GM21723 (cell line): ENCODE data around the gene LYPD3.
"Not testable (repeated sequence)": the region's sequence is repeated elsewhere in the genome, so short reads cannot be mapped to it uniquely, and the experiment has no call there.

ENCODE experiments used
- ATAC-seq: cut with Tn5 transposase; IDR thresholded peaks from one replicate; pipeline ENCODE4 v1.9.1; 2021; ENCODE audit warnings: mild to moderate bottlenecking, moderate library complexity; ENCODE audit not compliant: unreplicated experiment

The LYPD3 gene

DNA sequence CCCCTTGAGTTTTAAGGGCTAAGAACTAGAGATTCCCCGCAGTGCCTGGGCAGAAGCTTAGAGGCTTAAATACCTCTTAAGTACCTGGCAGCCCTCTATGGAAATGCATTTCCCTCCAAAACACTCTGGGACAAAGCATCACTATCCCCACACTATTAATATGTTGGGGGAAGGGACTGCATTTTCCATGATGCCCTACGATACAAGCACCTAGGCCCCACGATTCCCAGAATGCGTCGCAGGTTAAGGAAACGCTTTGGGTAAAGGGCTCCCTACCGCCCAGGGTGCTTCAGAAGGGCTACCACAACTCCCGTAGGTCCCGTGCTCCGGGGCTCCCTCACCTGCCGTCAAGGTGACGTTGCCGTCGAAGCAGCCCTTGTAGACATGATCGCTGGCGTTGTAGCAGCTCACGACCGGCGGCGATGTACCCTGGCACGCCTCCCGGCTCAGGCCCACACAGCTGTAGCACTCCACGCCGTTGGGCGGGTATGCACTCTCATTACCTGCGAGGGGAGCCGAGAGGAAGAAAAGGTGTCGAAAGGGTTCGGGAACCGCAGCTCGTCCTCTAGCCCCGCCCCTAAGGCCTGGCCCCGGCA lies 2.5 kb downstream of the LYPD3 start:
- no peak for ATAC-seq

DNA sequence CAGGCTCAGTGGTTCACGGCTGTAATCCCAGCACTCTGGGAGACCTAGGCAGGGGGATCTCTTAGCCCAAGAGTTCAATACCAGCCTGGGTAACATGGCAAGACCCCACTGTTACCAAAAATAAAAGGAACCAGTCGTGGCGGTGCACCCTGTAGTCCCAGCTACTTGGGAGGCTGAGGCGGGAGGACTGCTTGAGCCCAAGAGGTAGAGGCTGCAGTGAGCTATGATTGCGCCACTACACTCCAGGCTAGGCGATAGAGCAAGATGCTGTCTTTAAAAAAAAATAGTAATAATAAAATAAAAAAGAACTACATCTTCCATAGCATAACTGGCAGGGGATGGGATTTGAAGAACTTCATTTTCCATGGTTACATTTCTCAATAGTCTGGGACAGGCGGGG lies 3.0 kb downstream of the LYPD3 start:
- ATAC-seq, result no peak

DNA sequence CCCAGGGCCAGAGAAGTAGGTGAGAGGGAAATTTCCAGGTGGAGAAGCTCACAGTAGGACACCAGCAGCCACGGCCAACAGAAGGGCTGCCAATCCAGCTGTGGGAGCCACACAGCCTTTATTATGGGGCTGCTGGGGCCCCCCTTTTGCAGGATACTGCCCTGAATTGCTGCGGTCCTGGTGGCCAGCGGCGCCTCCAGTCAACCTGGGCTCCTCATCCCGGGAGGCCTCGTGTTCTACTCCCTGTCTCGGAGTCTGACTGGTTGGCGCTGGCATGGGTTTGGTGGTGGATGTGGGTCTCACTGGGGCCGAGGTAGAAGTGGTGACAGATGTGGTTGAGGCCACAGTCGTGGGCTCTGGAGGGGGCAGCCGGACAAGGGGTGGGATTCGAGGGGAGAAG lies 4.1 kb downstream of the LYPD3 start:
- no peak for ATAC-seq

DNA sequence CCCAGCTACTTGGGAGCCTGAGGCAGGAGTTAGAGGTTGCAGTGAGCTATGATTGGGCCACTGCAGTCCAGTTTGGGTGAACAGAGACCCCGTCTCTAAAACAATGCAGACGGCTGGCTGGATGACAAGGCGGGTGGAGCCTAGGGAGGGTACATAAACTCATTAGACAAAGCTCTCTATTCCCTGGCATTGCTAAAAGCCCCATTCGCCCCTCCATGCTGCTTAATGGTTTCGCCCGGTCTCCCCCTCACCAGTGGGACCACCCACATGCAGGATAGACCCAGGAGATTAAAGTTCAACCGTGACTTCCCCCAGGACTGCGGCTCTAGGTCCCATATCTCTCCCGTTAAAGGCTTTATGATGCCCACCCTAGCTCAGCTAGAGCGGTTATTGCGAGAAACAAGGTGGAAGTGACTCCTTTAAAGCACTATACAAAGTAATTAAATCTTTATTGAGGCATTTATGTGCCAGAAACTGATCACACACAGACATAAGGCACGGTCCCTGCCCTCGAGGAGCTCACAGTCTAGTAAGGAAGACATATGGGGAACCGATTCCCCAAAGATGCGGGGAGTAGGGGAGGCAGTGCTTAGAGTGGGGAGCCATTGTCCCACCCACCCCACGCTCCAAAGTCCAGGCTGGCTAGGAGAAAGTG lies 4.9 kb downstream of the LYPD3 start:
- ATAC-seq, result no peak

DNA sequence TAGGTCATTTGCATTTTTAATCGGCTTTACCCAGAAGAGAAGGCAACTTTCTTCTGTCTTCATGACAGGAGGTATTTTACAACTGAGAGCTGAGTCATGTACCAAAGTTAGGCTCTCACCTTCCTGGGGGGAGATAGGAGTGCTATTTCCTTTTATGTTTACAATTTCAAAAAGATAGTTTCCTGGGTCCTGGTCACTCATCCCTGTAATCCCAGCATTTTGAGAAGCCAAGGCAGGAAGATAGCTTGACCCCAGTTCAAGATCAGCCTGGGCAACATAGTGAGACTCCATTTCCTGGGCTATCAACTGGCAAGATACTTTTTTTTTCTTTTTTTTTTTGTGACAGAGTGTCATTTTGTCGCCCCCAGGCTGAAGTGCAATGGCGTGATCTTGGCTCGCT lies 7.6 kb downstream of the LYPD3 start:
- no peak for ATAC-seq

DNA sequence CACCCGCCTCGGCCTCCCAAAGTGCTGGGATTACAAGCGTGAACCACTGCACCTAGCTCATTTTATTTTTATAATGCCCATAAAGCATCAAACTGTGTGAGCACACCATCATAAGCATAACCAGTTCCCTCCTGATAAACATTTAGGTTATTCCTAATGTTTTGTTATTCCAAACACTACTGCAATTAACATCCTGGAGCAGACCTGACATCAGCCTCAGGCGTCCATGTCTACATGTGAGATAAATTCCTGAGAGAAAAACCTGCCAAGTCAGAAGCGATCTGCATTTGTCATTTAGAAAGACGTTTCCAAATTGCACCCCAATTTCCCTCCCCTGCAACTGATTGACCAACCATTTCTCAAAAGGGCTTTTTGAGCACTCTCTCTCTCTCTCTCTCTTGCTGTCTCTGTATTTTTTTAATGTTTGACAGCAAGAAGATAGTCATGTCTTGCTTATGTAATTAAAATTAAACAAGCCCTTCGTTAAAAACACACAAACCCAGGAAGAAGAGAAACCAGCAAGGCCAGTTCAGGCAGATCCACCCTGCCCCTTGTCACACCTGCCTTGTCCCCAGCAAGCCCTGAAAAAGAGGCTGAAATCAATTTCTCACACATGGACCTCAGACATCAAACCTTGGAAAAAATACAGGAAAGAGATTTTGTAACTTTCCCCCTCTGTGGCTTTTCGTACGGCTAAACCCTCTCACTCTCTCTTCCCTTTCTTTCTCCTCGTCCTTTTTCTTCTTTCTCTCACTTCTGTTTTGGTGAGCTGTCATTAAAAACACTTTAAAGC lies 9.9 kb downstream of the LYPD3 start:
- ATAC-seq, result no peak

DNA sequence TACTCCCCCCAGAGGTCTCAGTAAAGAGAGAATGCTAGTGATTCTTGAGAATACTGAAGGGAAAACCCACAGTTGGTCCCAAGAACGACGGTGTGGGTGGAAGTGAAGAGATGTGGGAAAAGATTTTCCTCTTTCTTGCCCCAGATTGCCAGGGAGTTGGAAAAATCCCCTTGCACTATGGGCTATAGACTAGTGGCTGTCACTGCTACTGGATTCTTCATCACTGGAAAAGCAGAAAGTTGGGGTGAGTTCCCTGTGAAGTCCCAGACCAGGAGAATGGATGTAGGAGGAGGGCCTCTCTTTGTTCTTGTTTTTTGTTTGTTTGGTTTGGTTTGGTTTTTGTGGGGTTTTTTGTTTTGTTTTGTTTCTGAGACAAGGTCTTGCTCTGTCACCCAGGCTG lies 11.4 kb downstream of the LYPD3 start:
- no peak for ATAC-seq

DNA sequence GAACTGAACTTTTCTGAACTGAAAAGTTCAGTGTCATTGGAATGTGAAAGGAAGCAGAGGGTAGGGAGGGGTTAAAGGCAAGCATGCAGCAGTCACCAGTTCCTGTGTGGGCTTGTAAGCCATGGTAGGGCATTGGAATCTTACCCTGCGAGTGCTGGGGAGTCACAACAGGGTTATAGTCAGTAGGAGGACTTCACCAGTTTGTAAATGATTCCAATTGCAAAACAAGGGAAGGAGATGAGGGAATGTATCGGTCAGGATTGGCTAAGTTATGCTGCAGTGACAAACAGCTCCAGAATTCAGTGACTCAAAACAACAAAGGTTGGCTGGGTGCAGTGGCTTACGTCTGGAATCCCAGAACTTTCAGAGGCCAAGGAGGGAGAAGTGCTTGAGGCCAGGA lies 12.8 kb downstream of the LYPD3 start:
- no peak for ATAC-seq

DNA sequence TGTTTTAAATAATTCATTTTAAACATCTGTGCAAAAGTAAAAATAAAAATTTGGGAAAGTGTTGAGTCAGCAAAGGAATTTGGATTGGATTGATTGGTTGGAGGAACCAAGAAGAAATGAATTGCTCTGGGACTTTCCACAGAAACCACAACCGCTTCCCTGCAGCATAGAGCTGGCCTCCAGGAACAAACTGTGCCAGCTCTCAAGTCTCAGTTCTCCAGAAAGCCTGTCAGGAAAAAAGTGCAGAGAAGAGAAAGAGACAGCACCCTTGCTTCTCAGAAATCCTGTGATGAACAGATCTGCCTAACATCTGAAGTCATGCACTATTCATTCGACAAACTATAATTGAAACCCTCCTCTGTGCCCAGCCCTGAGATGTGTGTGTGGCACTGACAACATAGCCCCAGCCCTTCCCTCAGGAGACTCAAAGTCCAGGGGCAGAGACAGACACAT lies 14.8 kb downstream of the LYPD3 start:
- no peak for ATAC-seq

DNA sequence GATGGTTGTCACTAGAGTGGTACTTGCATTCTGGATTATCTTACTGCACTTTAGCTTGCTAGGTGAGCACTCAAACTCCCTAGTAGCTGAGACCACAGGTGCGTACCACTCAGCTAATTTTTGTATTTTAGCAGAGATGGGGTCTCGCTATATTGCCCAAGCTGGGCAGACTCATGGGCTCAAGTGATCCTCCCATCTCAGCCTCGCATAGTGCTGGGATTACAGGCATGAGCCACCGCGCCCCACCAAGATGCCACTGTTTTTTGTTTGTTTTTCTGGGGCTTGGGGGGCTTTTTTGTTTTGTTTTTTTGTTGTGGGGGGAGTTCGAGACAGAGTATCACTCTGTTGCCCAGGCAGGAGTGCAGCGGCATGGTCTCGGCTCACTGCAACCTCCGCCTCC lies 17.8 kb downstream of the LYPD3 start:
- ATAC-seq, result no peak

DNA sequence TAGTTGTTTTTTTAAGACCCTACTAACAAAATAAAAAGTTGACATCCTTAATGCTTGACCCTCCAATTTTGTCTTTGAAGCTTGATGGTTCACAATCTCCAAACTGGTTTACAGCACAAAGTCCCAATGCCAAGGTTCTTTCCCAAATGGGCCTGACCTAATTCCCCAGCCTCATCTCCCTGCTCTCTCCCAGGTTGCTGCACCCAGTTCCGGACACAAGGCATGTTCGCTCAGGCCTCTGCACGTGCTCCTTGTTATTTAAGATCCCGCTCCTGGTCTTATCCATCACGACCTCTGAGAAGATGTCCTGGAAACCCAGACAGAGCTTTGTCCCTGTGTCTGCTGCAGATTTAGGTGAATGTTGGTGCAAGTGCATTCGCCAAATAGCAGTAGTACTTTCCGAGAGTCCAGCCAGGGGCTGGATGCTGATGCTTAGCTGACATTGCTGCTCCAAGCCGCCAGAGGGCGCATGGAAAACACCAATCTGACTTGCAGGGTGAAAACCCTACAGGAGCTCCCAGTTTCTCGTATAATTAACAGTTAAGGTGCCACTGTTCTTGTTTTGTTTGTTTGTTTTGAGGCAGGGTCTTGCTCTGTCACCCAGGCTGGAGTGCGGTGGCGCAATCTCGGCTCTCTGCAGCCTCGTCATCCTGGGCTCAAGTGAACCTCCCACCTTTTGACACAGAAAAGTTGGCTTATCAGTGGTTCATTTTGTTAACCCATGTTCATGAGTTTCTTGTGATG lies 18.5 kb downstream of the LYPD3 start:
- ATAC-seq, result no peak

DNA sequence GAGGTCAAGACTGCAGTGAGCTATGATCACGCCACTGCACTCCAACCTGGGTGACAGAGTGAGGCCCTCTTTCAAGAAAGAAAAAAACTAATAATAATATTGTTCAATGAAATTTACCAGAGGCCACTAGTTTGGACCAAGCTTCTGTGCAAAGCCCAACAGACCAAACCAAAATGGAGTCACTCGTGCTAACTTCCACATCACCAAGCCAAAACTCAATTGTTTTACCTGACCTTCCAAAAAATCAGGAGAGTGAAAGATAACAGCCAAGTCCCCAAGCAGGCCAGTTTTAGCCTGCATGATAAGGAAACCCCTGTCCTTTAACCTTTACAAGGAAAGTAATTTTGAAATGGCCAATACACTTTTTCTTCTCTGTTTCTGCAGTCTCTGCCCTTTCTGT lies 20.0 kb downstream of the LYPD3 start:
- no peak for ATAC-seq

DNA sequence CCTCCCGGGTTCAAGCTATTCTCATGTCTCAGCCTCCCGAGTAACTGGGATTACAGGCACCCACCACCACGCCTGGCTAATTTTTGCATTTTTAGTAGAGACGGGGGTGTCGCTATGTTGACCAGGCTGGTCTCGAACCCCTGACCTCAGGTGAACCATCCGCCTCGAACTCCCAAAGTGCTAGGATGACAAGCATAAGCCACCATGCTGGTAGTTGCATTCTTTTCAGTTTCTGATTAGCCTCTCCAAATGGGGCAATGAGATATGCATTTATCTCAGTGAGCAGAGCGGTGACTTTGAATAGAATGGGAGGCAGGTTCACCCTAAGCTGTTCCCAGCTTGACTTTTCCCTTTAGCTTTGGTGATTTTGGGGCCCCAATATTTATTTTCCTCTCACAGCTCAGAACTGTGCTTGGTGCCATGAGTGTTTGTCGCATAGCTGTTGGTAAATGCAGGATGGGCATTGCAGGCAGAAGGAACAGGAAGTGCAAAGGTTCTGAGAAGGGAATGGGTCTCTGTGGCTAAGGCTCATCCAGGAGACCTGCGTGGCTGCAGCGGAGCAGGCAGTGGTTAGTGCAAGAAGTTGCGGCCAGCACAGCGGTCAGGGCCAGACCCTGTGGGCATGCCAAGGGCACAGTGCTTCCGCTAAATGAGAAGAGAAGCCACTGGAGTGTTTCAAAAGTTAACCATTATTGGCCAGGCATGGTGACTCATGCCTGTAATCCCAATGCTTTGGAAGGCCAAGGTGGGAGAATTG lies 20.7 kb downstream of the LYPD3 start:
- ATAC-seq, result no peak

DNA sequence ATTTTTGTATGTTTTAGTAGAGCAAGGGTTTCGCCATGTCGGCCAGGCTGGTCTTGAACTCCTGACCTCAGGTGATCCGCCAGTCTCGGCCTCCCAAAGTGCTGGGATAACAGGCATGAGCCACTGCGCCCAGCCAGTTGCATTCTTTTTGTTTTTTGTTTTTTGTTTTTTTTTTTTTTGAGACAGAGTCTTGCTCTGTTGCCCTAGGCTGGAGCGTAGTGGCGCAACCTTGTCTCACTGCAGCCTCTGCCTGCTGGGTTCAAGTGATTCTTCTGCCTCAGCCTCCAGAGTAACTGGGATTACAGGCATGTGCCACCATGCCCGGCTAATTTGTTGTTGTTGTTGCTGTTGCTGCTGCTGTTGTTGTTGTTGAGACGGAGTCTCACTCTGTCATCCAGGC lies 21.3 kb downstream of the LYPD3 start:
- ATAC-seq, result not testable (repeated sequence)

DNA sequence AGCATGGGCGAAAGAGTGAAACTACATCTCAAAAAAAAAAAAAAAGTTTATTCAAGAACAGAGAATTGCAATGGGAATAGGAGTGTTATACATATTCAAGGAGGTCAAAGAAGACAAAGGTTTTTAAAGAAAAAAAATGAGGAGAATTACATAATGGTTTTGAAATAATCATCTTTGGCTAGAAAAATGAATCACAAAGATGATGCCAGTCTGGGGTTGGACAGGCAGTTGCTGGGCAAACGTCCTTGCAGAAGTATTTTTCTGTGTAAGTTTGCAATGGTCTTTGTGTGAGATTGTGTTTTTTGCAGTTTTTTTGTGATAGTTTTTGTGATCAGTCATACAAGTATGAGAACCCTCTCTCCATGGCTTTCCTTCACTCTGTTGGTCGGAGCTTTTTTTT lies 23.7 kb downstream of the LYPD3 start:
- ATAC-seq, result no peak

DNA sequence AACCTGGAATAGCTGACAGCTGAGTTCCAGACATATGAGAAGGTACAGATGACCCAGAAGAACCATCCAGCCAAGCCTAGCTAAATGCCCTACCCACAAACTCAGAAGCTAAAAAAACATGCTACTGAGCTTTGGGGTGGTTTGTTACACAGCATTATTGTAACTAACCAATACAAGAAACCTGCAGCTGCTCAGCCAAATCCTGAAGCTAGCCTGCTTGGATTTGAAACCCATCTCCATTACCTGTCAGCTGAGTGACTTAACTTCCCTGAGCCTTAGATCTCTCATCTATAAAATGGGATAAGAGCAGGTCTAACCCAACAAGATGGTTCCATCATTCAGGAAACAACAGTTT lies 25.7 kb downstream of the LYPD3 start:
- ATAC-seq, result no peak

DNA sequence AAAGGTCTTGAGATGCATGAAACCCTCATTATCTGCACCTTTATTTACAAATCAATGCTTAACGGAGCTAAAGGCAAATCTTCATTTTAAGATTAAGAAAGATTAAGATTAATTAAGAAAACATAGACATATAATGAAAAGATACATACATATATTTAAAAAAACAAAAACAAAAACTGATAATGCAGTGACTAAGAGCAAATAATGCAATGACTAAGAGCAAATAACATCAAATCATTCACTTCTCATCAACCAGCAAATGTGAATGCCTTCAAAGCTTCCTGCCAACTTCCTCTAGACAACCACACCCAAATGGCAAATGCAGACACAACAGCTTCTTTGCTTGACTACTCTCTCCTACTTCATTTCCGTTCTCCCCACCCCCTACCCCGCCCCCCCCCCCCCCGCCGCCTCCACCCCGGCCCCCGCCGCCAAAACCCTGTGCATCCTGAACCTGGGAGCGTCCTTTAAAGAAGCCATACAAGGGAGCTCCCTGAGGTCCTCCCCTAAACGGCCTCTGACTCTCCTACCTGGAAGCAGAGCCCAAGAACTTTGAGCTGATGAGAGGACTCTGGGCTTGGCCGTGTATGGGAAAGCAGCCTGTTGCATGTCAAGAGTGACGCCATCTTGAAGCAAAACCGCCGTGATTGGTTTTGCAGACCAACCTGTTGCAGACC lies 26.2 kb downstream of the LYPD3 start:
- no peak for ATAC-seq

DNA sequence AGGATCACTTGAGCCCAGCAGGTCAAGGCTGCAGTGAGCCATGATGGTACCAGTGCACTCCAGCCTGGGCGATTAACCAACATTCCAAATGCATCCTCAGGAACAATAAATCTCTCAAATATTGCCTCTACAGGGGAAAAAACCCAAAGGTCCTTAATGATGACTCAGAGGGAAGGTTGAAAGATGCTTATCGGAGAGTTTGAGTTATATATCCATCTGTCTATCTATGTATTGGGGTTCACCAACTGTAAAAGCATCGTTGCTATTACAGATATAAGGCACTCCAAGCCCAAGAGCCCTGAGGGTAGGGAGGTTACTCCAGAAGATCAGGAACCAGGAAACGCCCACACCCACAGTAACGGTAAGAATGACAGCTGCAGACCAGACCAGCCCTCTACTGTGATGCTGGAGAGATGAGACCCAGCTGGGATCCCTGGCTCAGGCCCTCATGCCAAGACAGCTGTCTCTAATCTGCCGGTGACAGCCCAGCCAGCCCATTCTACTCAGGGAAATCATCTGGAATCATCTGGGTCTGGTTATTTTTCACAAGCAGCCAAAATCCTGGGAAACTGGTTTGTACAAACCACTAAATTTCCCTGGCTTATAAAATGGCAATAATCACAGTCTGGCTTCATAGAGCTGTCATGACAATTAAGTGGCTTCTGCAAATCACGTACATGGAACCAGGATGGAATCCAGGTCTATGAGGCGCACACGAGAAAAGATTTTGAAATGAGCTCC lies 26.9 kb downstream of the LYPD3 start:
- no peak for ATAC-seq

DNA sequence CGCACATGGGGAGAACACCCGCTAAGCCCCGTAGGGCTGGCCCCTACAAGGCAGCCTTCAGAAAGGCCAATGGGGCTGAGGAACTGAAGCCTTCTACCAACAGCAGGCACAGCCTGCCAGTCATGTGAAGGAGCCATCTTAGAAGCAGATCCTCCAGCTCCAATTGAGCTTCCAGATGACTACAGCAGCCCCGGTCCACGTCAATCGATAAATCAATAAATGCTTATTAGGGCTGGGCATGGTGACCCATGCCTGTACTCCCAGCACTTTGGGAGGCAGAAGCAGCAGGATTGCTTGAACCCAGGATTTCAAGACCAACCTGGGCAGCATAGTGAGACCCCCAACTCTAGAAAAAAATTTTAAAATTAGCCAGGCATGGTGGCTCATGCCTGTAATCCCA lies 27.7 kb downstream of the LYPD3 start:
- no peak for ATAC-seq

DNA sequence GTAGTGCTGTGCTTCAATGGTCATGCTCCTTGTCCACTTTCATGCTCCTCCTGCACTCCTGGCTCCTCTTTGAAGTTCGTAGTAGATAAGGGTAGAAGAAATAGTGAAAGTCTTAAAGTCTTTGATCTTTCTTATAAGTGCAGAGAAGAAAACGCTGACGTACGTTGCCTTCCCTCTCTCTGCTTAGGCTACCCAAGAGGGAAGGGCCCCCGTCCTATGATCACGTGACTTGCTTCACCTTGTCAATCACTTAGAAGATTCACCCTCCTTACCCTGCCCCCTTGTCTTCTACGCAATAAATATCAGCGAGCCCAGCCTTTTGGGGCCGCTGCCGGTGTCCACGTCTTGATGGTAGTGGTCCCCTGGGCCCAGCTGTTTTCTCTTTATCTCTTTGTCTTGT lies 28.1 kb downstream of the LYPD3 start:
- not testable (repeated sequence) for ATAC-seq
